NCI-H526 (cell line): ENCODE results near the gene MPIG6B.
A peak's percentile ranks its signal among the peaks of the same experiment; 100 is the strongest.

Source experiments
- DNase-seq, 2 experiments: peaks; one replicate each; lab custom pipeline; 2025; lab: John Stamatoyannopoulos, UW

Gene MPIG6B

DNA sequence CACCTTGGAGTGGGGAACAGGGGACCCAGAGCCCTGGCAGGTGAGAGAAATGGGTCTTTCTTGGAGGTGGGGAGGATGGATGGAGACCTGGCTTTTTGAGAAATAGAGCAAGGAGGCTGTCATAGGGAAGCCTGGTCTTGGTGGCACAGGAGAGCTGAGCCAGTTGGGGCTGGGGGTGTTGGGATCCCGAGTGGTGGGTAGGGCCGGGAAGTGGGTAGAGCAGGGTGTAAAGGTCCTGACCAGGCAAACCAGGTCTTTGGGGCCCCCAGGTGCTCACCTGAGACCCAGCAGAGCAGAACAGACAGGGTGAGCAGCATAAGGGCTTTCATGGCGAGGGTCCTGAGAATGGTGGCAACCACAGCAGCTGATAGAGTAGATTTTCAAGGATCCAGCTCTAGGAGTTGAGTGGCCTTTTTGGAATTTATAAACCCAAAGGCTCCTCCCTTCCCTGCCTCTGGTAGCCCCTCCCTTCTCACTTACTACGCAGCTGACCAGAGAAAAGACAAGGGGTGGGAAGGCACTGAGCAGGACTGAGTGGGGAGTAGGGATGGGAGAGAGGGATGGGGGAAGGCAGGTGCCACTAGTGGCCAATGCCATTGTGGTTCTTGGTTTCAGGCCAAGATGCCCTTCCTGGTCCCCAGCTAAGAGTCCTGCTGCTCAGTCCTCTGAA lies 1.7 kb upstream of the MPIG6B start, which contains the start of gene LY6G6C:
Gene LY6G6C, minus strand, starts transcription at position 396 of the 670 bp plus-strand sequence. Its CDS starts 67 bp downstream, at position 329.
- DNase-seq, result no peak

DNA sequence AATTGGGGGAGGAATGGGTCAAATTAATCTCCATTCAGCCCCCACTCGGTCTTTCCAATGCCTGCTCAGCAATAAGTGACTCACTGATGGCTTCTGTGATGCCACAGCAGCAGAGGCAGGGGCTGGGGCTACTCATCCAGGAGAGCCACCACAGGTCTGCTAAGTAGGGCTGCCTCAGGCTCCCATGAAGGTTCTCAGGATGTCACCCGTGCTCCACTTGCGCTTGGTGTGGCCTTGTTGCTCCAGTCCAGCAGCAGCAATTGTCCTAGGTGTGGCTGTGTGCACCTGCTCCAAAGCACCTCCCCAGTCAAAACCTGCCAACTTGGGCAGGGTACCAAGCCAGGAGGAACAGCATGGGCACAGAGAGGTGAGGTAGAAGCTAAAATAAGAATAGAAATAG lies 1.0 kb upstream of the MPIG6B start:
- no peak for DNase-seq

DNA sequence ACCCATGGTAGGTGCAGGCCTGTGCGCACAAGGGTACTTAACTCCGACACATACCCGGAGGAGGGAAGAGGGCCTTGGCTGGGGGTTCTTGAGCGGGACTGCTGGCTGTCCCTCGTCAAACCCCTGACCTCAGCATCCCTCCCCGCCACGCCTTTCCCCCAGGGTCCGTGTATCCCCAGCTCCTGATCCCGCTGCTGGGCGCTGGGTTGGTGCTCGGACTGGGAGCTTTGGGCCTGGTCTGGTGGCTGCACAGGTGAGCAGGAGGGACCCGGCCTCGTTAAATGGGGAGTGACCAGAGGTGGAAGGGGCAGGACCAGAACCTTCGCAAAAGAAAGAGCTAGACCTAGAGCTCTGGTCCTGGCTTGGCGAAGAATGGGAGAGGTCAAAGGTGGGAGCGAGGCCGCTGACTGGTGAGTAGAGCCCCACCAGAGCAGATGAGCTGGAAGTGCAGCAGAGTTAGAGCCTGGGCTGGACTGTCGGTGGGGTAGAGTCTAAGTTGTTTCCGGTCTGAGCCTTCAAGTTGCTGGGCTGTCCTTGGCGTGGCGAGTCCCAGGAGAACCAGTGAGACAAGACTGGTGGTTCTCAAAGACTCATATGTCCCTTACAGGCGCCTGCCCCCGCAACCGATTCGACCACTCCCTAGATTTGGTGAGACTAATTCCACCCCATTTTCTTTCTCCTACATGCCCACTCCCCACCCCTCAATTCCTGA lies 963 bp downstream of the MPIG6B start:
- DNase-seq, result no peak

DNA sequence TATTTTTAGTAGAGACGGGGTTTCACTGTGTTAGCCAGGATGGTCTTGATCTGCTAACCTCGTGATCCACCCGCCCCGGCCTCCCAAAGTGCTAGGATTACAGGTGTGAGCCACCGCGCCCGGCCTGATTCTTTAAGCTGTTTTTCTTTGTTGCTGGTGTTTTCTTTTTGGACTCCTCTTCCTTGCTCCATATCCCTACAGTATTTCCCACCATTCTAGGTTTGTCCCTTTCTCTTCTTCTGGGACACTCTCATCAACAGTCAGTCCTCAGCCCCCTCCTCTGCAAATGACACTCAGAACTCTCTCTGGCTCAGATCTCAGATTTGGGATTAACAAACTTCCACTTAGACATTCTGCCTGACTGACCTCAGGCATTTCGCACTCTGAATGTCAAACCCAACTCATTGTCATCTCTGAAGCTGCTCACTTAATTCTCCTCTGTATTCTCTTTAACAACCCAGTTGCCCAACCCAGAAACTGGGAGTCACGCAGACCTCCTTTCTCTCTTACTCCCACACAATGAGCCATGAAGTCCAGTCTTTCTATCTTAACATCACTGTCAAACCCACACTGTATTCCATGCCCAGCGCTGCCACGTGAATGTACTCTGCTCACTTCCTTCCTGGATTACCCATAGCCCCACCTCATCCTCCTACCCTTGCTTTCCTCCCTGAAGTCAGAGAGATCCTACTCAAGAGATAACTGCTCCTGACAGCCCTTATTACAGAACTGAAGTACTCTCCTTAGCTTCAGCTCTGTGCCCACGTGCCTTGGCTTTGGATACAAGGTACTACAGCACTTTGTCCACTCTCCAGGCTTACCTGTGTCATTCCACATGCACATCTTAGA lies 2.6 kb downstream of the MPIG6B start:
- DNase-seq, result no peak

GRCh38 chr6:31727034-31727716 lies 4.0 kb downstream of the MPIG6B start:
- no peak for DNase-seq

- DNase-seq, result no peak
Measured at GRCh38 chr6:31727717-31728671, 4.8 kb downstream of the MPIG6B start.

DNA sequence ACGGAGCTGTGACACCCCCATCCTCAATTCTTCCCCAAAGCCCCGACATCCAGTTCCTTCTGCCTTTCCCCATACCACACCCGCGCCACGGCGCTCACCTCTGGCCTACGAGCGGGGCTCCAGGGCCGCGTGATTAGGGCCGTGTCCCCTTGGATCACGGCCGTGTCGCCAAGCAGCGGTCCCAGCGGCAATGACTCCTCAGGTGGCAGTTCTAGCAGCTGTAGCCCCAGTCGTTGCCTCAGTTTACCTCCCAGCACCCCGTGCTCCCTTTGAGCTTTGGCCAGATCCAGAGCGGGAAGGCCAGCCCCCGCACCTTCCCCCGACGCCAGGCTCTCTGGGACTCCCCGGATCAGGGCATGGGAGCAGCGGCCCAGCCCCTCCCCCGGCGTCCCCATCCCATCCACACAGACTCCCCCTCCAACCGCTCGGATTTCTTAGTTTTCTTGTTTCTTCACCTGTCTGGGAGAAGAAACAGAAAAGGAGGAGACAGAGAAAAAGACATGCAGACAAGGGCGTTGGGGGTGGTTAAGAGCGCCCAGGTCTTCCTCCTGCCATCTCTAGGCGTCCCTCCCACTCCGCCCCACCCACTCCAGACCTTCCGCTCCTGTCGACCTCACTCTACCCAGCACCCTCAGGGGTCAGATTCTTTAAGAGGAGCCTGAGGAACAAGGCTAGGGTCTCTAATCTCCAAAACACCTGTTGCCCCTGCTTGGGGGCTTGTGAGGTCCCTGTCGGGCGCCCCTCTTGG lies 5.8 kb downstream of the MPIG6B start, which contains the start of gene DDAH2:
Gene DDAH2, minus strand, starts transcription at position 533 of the 748 bp plus-strand sequence. Its CDS starts 138 bp downstream, at position 395.
- no peak for DNase-seq

DNA sequence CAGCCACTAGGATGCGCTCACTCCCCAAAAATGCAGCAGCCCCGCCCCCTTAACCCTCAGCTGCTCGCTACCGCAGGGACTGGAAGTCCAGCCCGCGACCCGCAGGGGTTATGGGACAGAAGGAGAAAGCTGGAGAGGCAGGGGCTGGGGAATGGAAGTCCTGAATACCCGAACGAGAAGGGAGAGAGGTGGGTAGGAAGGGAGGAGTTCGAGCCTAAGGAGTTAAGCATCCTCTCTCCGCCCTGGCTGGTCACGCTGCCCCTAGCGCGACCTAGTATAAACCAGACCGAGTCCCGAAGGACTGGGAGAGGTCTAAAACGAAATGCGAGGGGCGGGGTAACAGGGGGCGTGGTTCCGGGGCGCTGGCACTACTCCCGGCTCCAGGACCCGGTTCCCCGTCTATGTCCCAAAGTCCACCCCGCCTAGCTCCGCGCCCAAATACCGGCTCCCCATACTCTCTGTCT lies 6.4 kb downstream of the MPIG6B start:
- peak; percentile 85 to 95 for DNase-seq

DNA sequence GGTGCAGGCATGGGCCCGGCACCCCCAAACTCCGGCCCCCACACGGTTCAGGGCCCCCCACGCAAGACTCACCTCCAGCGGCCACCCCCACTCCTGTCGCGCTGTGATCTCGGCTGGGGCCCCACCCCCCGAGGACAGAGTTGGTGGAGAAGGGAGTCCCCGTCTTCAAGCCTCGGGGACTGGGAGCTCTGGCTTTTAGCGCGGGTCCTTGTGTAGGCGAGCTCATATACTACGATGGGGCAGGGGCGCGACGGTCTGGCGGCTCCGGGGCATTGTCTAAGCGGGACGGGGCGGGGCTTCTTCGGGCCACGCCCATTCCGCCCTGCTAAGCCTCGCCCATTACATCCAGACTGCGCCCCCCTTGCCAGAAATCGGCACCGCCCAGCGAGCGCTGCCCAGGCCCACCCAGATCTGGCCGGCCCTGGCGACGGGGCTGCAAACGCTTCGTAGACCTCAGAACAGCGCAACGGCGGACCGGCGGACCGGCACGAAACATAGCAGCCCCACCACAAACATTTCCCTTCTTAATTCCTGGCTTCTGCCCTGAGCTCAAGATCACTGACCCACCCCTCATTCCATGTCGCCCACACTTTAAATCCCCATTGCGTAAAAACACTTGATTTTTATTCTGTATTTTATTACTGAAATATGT lies 6.9 kb downstream of the MPIG6B start:
- DNase-seq, result peak; percentile 69 to 88

DNA sequence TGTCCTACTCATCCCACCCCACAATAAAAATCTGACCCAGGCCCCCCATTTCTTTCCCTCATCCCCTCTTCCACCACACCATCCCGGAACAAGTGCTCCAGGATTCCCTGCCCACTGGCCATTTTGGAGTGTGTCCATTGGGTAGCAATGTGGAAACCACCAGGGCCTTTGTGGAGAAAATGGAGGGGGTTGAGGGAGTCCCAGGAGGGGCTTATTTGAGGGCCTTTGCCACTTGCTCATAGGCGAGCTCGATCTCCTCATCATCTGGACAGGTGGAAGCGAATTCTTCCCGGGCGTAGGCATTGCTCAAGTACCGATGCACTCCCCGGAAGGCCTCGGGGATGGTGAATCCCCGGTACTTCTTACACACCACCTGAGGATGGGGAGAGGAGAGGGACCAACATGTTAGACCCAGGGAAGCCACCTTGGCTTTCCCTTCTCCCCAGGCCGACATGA lies 7.5 kb downstream of the MPIG6B start:
- no peak for DNase-seq

- DNase-seq, result no peak
Measured at GRCh38 chr6:31732029-31732428, 8.9 kb downstream of the MPIG6B start.

- DNase-seq, result no peak
Measured at GRCh38 chr6:31733734-31734133, 10.6 kb downstream of the MPIG6B start.

- no peak for DNase-seq
Measured at GRCh38 chr6:31734247-31734820, 11.2 kb downstream of the MPIG6B start.

GRCh38 chr6:31734821-31735406 lies 11.7 kb downstream of the MPIG6B start:
- peak in 1 of 2 experiments; percentile 36 for DNase-seq

DNA sequence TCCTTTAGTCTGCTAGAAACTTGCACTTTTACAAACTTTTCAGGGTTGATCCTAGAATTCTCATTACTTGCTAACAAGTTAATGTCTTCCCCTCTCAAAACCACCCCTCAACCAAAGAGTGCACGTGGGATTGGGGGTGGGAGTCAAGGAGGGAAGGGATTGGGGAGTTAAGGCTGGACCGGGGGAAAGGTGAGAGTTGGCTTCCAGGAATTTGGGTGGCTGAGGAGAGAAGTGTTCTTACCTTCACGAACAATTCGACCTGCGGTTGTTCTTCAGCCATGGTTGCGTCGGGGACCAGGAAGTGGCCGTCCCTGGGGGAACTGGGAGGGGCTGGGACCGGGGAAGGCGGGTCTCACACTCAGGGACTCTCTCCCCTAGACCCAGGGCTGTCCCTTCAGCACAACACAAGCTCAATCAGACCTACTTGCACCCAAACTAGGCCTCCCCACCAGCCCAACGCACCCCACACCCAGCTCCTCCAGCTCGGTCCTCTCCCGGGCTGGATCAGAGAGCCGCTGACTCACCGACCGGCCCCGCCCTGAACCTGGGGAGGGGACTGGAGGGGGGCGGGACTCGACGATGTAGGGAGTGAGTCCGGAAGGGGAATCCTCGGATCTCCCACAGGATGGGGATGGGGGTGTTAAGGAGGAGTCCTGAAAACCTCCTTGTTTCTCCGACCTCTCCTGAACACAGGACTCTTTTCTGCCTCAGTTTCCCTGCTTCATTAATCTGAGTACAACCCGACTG lies 13.0 kb downstream of the MPIG6B start, which contains the start of gene CLIC1:
Gene CLIC1, minus strand, starts transcription at position 510 of the 747 bp plus-strand sequence. Its CDS starts 230 bp downstream, at position 280.
- peak; percentile 58 to 89 for DNase-seq

DNA sequence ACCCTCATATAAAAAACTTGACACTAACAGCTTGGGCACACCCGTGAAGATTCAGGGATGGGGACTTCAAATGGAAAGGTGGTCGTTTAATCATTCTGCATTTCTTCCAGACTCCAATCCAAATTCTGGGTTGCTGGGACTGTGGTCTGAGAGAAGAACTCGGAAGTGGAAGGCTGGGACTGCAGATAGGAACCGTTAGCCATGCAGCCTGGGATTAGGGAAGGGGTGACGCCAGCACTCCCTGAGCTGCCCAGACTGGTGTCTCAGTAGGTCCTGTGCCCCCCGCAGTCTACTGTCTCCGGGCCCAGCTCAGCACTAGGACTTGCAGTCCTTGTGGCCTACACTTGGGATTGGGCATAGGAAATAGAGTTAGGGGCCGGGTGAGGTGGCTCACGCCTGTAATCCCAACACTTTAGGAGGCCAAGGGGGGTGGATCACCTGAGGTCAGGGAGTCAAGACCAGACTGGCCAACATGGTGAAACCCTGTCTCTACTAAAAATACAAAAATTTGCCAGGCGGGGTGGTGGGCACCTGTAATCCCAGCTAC lies 13.7 kb downstream of the MPIG6B start:
- no peak for DNase-seq

GRCh38 chr6:31737315-31737990 lies 14.3 kb downstream of the MPIG6B start:
- DNase-seq, result peak; percentile 53 to 66
